Measurements from ENCODE around the gene DIP2A. TPM values are rescaled to one million over a fixed set of nuclear protein-coding genes. Genes with fewer than 3 reads are reported as not detected.

The DIP2A gene
- total RNA-seq, 1 donor from 2014 or later, result 25.9 TPM

GRCh38 chr21:46554431-46555224 lies 95.9 kb downstream of the DIP2A start:
- Histone ChIP-seq H3K9me3 (replicated peaks) (no peaks in the 10 kb centered on the region), H3K36me3 (peaks cover 92% of the 10 kb centered on the region), H3K4me3 (no peak overlapping the region), H3K27me3 (ENCODE audit: low read depth) (no peaks in the 10 kb centered on the region), H3K4me1 (peaks cover 23% of the 10 kb centered on the region), H3K27ac (replicated peaks) (peak overlapping the region; percentile 85)
- TF ChIP-seq CTCF (IDR thresholded peaks at IDR 0.05; ENCODE audit: borderline replicate concordance), result no peak
- intact Hi-C loops (cut with micrococcal nuclease), result no loop called here
- no peak for DNase-seq

GRCh38 chr21:46555225-46555617 lies 96.5 kb downstream of the DIP2A start:
- peak overlapping the region; percentile 3 for H3K4me3 ChIP-seq
- no peak for TF ChIP-seq CTCF (IDR thresholded peaks at IDR 0.05; ENCODE audit: borderline replicate concordance)
- H3K27me3 ChIP-seq (ENCODE audit: low read depth), result no peaks in the 10 kb centered on the region
- peak overlapping the region; percentile 85 for H3K27ac ChIP-seq (replicated peaks)
- peaks cover 86% of the 10 kb centered on the region for H3K36me3 ChIP-seq
- no peak for DNase-seq
- H3K4me1 ChIP-seq, result peaks cover 29% of the 10 kb centered on the region
- H3K9me3 ChIP-seq (replicated peaks), result no peaks in the 10 kb centered on the region
- intact Hi-C loops (cut with micrococcal nuclease), result no loop called here

GRCh38 chr21:46555678-46556077 lies 97.0 kb downstream of the DIP2A start:
- Histone ChIP-seq H3K27me3 (ENCODE audit: low read depth) (no peaks in the 10 kb centered on the region), H3K27ac (replicated peaks) (peak overlapping the region; percentile 85), H3K4me3 (peak overlapping the region; percentile 3), H3K9me3 (replicated peaks) (no peaks in the 10 kb centered on the region), H3K4me1 (peaks cover 29% of the 10 kb centered on the region), H3K36me3 (peaks cover 85% of the 10 kb centered on the region)
- TF ChIP-seq CTCF (IDR thresholded peaks at IDR 0.05; ENCODE audit: borderline replicate concordance), result no peak
- DNase-seq, result no peak
- intact Hi-C loops (cut with micrococcal nuclease), result no loop called here

GRCh38 chr21:46556802-46557201 lies 98.1 kb downstream of the DIP2A start:
- intact Hi-C loops (cut with micrococcal nuclease), result no loop called here
- Histone ChIP-seq H3K36me3 (peaks cover 85% of the 10 kb centered on the region), H3K4me3 (no peak overlapping the region), H3K9me3 (replicated peaks) (no peaks in the 10 kb centered on the region), H3K27me3 (ENCODE audit: low read depth) (no peaks in the 10 kb centered on the region), H3K27ac (replicated peaks) (no peak overlapping the region), H3K4me1 (peaks cover 29% of the 10 kb centered on the region)
- TF ChIP-seq CTCF (IDR thresholded peaks at IDR 0.05; ENCODE audit: borderline replicate concordance), result no peak
- DNase-seq, result no peak

GRCh38 chr21:46557469-46557868 lies 98.8 kb downstream of the DIP2A start:
- no peak for TF ChIP-seq CTCF (IDR thresholded peaks at IDR 0.05; ENCODE audit: borderline replicate concordance)
- peaks cover 85% of the 10 kb centered on the region for H3K36me3 ChIP-seq
- no peak overlapping the region for H3K4me3 ChIP-seq
- H3K9me3 ChIP-seq (replicated peaks), result no peaks in the 10 kb centered on the region
- H3K27ac ChIP-seq (replicated peaks), result no peak overlapping the region
- peaks cover 29% of the 10 kb centered on the region for H3K4me1 ChIP-seq
- H3K27me3 ChIP-seq (ENCODE audit: low read depth), result no peaks in the 10 kb centered on the region
- intact Hi-C loops (cut with micrococcal nuclease), result no loop called here
- no peak for DNase-seq
